GM10248 (cell line): ENCODE data around the gene HSBP1.

Source experiments
- CTCF ChIA-PET: fragments of 300-600 bp; sonication (Branson Sonifier 250); formaldehyde crosslinking; extraction: SDS; loops from one replicate; lab custom pipeline; 2021; ENCODE audit warnings: antibody characterized with exemption; lab: Yijun Ruan, JAX
- POLR2A ChIA-PET: fragments of 350-650 bp; sonication (Branson Sonifier 250); formaldehyde crosslinking; extraction: SDS; loops from one replicate; lab custom pipeline; 2020; ENCODE audit warnings: antibody characterized with exemption; lab: Yijun Ruan, JAX
- DNase-seq: peaks from one replicate; pipeline ENCODE4 v3.0.0; 2012; ENCODE audit errors: extremely low spot score
- TF ChIP-seq, protein P1 (sequence below): IDR thresholded peaks from 2 replicates; pipeline ENCODE4 v1.5.1; 2012; ENCODE audit warnings: mild to moderate bottlenecking, low read depth; ENCODE audit errors: extremely low read depth, missing control alignments, control extremely low read depth

The HSBP1 gene

DNA sequence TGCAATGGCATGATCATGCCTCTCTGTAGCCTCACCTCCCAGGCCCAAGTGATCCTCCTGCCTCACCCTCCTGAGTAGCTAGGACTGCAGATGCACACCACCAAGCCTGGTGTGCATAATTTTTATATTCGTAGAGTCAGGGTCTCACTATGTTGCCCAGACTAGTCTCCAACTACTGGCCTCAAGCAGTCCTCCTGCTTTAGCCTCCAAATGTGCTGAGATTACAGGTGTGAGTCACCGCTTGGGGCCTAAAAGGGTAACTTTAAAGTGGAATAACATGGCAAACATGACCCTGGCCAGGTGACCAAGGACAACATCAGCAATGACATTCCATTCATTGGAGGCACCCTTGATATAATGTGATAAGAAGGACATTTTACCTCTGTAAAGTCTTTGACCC, 26.1 kb downstream of the HSBP1 start:
- ChIA-PET POLR2A (no interaction called here), CTCF (interaction anchor here (1.2 kb wide), 1 partner anchor 10 kb away, joined by 4 read pairs; no protein-coding TSS in a partner anchor)
- TF ChIP-seq, protein P1, sequence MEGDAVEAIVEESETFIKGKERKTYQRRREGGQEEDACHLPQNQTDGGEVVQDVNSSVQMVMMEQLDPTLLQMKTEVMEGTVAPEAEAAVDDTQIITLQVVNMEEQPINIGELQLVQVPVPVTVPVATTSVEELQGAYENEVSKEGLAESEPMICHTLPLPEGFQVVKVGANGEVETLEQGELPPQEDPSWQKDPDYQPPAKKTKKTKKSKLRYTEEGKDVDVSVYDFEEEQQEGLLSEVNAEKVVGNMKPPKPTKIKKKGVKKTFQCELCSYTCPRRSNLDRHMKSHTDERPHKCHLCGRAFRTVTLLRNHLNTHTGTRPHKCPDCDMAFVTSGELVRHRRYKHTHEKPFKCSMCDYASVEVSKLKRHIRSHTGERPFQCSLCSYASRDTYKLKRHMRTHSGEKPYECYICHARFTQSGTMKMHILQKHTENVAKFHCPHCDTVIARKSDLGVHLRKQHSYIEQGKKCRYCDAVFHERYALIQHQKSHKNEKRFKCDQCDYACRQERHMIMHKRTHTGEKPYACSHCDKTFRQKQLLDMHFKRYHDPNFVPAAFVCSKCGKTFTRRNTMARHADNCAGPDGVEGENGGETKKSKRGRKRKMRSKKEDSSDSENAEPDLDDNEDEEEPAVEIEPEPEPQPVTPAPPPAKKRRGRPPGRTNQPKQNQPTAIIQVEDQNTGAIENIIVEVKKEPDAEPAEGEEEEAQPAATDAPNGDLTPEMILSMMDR = no peak
- DNase-seq = no peak

DNA sequence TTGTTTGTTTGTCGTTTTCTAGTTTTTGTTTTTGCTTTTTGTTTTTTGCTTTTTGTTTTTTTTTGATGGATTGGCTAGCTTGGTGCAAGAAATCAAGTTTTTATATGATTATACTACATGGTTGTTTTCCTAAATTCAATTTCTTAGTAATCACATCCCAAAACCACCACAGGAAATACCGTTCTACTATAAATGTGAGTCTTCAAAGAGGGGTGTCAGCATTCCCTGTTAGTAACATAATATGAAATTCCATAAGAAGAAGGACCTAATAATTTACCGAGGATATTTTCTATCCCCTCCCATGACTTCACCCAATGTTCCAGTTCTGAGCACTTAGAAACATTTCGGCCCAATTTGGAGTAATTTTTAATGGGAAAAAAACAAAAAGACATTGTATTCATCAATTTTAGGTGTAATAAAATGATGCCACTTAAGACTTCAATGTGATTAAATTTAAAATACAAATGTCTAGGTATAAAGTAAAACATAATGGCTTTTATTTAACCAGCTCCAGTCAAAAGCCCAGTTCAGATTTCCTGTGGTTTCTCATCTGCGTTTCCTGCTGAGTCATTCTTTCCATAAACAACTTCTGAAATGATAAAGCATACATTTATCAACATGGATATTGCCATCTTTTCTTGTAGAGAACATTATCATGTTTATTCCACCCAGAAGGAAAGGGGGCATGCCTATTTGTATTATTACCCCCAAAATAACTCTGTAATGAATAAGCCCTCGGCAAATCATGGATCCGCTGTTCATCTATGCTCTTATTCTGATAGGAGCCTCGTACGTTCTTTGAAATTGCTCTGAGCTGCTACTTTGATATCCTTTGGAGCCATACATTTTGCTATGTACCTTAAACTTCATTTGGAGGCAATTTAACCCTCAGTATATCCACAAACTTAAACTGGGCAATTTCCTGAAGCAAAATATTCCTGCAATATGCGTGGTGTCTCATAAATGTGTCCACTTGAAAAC, 28.1 kb downstream of the HSBP1 start:
- TF ChIP-seq, protein P1 = no peak
- ChIA-PET CTCF (interaction anchor here (1.0 to 3.4 kb wide), 4 partner anchors 9 to 90 kb away, joined by 3 to 15 read pairs (median 4); no protein-coding TSS in a partner anchor), POLR2A (no interaction called here)
- DNase-seq = no peak

DNA sequence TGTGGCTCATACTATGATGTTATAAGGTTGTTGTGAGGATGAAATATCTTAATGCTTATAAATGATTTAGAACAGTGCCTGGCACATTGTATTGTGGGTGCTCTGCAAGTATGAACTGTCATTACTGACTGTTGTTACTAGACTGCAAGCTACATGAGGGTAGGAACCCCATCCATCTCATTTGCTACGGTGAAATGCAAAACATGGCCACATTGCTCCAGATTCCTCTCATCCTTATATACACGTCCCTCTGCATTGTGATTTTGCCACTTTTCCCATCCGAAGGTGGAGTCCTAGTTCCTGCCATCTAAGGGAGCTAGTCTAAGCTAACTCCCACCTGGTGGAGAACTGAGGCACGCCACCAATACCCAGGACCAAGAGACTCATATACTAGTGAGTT, 29.8 kb downstream of the HSBP1 start:
- TF ChIP-seq, protein P1 = no peak
- ChIA-PET POLR2A (no interaction called here), CTCF (interaction anchor here (1.2 to 3.4 kb wide), 2 partner anchors 11 to 12 kb away, joined by 4 to 15 read pairs; no protein-coding TSS in a partner anchor)
- DNase-seq = no peak

DNA sequence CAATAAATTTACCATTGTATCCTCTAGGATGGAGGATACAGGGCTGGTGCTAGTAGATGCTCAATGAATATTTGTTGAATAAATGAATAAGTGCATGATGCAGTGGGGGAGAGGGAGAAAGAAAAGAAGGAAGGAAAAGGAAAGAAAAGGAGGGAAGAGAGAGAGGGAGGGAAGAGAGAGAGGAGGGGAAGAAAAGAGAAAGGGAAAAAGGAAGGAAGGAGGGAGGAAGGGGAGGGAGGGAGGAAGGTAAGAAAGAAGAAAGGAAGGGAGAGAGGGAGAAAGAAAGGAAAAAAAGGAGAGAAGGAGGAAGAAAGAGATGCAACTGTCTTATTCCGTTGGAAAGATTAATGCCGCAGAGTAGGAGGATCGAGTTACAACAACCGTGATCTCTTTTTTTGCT, 30.4 kb downstream of the HSBP1 start:
- TF ChIP-seq, protein P1 = no peak
- ChIA-PET CTCF (interaction anchor here (3.4 kb wide), 1 partner anchor 11 kb away, joined by 15 read pairs; no protein-coding TSS in a partner anchor), POLR2A (no interaction called here)
- DNase-seq = no peak

DNA sequence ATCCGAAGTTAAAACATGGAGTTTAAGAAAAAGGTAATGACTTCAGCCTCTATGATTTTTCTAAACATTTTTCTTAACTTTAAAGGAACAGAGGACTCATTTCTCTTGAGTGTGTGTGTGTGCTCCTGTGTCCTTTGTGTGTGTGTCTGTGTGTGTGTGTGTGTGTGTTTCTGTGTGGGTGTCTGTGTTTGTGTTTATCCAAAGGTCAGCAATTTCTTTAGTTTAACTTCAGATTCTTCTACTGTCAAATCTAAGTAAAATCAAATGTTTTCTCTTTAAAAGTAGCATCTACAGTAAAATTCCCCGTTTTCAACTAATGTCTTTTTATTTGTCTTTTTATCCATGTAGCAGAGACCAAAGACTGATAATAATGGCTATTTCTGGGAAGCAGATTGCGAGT, 31.8 kb downstream of the HSBP1 start:
- TF ChIP-seq, protein P1 = no peak
- no peak for DNase-seq
- POLR2A ChIA-PET = no interaction called here
- CTCF ChIA-PET = no interaction called here

DNA sequence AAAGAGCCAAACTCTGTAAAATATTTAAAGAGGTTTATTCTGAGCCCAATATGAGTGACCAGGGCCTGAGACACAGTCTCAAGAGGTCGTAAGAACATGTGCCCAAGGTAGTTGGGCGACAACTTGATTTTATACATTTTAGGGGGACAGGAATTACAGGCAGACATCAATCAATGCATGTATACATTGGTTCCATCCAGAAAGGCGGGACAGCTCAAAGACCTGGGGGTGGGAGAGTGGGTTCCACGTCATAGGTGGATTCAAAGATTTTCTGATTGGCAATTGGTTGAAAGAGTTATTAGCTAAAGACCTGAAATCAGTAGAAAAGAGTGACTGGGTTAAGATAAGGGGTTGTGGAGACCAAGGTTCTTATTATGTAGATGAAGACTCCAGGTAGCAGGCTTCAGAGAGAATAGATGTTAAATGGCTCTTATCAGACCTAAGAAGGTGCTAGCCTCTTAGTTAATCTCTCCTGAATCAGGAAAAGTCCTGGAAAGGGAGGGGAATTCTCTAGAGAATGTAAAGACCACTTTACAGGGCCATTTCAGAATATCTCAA, 32.4 kb downstream of the HSBP1 start:
- TF ChIP-seq, protein P1 = no peak
- ChIA-PET POLR2A (no interaction called here), CTCF (no interaction called here)
- no peak for DNase-seq
